ENCODE data around the gene GUK1.

The GUK1 gene, protein sequence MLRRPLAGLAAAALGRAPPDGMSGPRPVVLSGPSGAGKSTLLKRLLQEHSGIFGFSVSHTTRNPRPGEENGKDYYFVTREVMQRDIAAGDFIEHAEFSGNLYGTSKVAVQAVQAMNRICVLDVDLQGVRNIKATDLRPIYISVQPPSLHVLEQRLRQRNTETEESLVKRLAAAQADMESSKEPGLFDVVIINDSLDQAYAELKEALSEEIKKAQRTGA

GRCh38 chr1:228139931-228140723 is at the start of gene GUK1:
Gene GUK1 (plus strand): TSS chr1:228140279. CDS start chr1:228140303, 24 bp downstream.
- DNase-seq (ENCODE audit: low spot score) = peak; percentile 100
- peak within 1 kb of the TSS; percentile 99 for H3K4me3 ChIP-seq
- TF ChIP-seq CTCF (IDR thresholded peaks at IDR 0.05) = no peak
- H3K27ac ChIP-seq = peak within 1 kb of the TSS; percentile 98 to 99

- DNase-seq (ENCODE audit: low spot score) = peak; percentile 62
- Histone ChIP-seq H3K4me3 (no peak overlapping the region), H3K27ac (no peak overlapping the region)
- TF ChIP-seq CTCF (IDR thresholded peaks at IDR 0.05) = no peak
These were observed 49.4 kb upstream of the GUK1 start for GRCh38 chr1:228090613-228091081.

DNA sequence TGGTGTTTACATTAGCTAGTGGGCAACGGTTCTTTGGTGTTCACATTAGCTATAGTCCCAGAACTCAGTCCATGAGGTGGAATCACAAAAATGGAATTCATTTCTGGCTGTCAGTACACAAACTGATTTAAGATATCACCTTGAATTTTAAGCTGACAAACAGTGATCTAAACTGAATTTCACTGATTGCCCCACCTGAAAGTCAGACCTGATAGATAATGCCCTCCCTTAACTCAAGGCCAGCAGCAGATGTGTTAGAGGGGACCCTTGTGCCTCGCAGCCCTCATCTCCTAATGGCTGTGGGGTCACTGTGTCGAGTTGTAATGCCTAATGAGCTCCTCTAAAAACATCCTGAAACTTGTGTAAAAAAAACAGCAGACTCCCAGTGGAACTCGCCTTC is 49.0 kb upstream of the GUK1 start:
- no peak for TF ChIP-seq CTCF (IDR thresholded peaks at IDR 0.05)
- DNase-seq (ENCODE audit: low spot score) = no peak
- Histone ChIP-seq H3K27ac (no peak overlapping the region), H3K4me3 (no peak overlapping the region)

DNA sequence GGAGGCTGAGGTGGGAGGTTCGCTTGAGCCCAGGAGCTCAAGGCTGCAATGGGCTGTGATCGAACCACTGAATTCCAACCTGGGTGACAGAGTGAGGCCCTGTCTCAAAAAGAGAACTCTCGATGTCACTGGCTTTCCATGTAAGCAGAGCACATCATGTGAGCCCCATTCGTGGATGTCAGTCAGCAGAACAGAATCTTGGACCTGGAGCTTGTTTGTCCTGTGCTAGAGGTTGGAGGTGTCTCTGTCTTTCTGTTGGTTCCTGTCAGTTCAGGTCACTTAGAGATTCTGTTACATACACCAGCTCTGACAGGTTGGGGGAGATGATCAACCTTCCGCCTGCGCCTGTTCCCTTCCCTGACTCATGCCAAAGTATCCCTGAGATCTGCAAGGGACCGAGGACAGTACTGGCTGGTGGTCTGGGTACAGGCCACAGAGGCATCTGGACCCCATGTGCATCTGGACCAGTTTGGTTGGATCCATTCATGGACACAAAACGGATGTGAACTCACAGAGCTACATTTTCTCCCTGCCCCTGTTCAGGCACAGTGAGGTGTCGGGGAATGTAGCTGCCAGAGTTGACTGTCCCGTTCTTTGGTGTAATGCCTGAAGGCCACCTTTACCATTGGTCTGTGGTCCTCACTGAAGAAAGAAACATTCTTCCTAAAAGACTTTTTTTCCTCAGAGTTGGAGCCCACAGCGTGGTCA is 47.6 kb upstream of the GUK1 start:
- H3K27ac ChIP-seq = no peak overlapping the region
- no peak for TF ChIP-seq CTCF (IDR thresholded peaks at IDR 0.05)
- no peak overlapping the region for H3K4me3 ChIP-seq
- DNase-seq (ENCODE audit: low spot score) = no peak

GRCh38 chr1:228093050-228093906 is 46.8 kb upstream of the GUK1 start:
- TF ChIP-seq CTCF (IDR thresholded peaks at IDR 0.05) = no peak
- no peak overlapping the region for H3K27ac ChIP-seq
- peak; percentile 5 for DNase-seq (ENCODE audit: low spot score)
- H3K4me3 ChIP-seq = no peak overlapping the region

- H3K4me3 ChIP-seq = no peak overlapping the region
- peak; percentile 14 for DNase-seq (ENCODE audit: low spot score)
- H3K27ac ChIP-seq = no peak overlapping the region
- no peak for TF ChIP-seq CTCF (IDR thresholded peaks at IDR 0.05)
These were observed 45.6 kb upstream of the GUK1 start for GRCh38 chr1:228094432-228095016.

Measured in coronary artery (tissue), 2 donors.